IMR-90 (cell line): ENCODE measurements around the gene CCDC177. TPM values are rescaled to one million over a fixed set of nuclear protein-coding genes. Genes with fewer than 3 reads are reported as not detected.
A peak's percentile ranks its signal among the peaks of the same experiment; 100 is the strongest.

ENCODE experiments used
- ATAC-seq: fragments of 200-7000 bp; cut with Tn5 transposase; 2 replicates; pipeline ENCODE4 v1.9.1; 2020; ENCODE audit warnings: low read depth, mild to moderate bottlenecking, moderate library complexity
- BruUV-seq: library from RNA; stranded (reverse); fragments of 400-500 nt; replicated peaks from 2 replicates; lab custom pipeline; 2021; lab: Mats Ljungman, UMichigan
- CTCF ChIA-PET: fragments of 300-600 bp; formaldehyde crosslinking; extraction: SDS; loops from one replicate; lab custom pipeline; 2021; ENCODE audit warnings: antibody characterized with exemption; lab: Yijun Ruan, JAX
- POLR2A ChIA-PET: fragments of 300-600 bp; sonication (Branson Sonifier 250); formaldehyde crosslinking; loops from one replicate; lab custom pipeline; 2022; ENCODE audit warnings: antibody characterized with exemption; ENCODE audit not compliant: unreplicated experiment; lab: Charles Lee
- DNase-seq: peaks from one replicate; pipeline ENCODE4 v3.0.0; 2013
- H2AFZ ChIP-seq: replicated peaks from 2 replicates; pipeline ENCODE3; 2013; ENCODE audit warnings: low read length, mild to moderate bottlenecking; ENCODE audit not compliant: poor library complexity
- H2AK5ac ChIP-seq: 2 replicates; pipeline ENCODE4 v1.6.1; 2013; ENCODE audit warnings: low read depth, low read length, inconsistent platforms
- H2AK9ac ChIP-seq: replicated peaks from 2 replicates; pipeline ENCODE3; 2013; ENCODE audit warnings: mild to moderate bottlenecking, low read depth, low read length, moderate library complexity; ENCODE audit not compliant: poor library complexity
- H2BK120ac ChIP-seq: 2 replicates; pipeline ENCODE4 v1.6.1; 2013; ENCODE audit warnings: low read depth, low read length, inconsistent platforms
- H2BK15ac ChIP-seq: 3 replicates; pipeline ENCODE4 v1.6.1; 2013; ENCODE audit warnings: low read depth, low read length, inconsistent platforms
- H2BK20ac ChIP-seq: 2 replicates; pipeline ENCODE4 v1.6.1; 2013; ENCODE audit warnings: low read depth, mild to moderate bottlenecking, inconsistent platforms, low read length, moderate library complexity
- H2BK5ac ChIP-seq: 2 replicates; pipeline ENCODE4 v1.6.1; 2013; ENCODE audit warnings: mild to moderate bottlenecking, low read depth, low read length, inconsistent platforms; ENCODE audit not compliant: poor library complexity, severe bottlenecking
- H3K14ac ChIP-seq: replicated peaks from 2 replicates; pipeline ENCODE4 v1.6.1; 2013; ENCODE audit warnings: low read depth, low read length, inconsistent platforms
- H3K18ac ChIP-seq: 2 replicates; pipeline ENCODE4 v1.6.1; 2013; ENCODE audit warnings: low read depth, low read length, control low read depth
- H3K23ac ChIP-seq: 2 replicates; pipeline ENCODE4 v1.6.1; 2013; ENCODE audit warnings: low read depth, low read length, inconsistent platforms
- H3K27ac ChIP-seq: 2 replicates; pipeline ENCODE4 v1.5.1; 2013; ENCODE audit warnings: mild to moderate bottlenecking, control low read depth, low read length; ENCODE audit not compliant: insufficient read depth
- H3K27me3 ChIP-seq: 2 replicates; pipeline ENCODE4 v1.6.1; 2013; ENCODE audit warnings: low read length; ENCODE audit not compliant: control insufficient read depth, insufficient read depth
- H3K36me3 ChIP-seq: 2 replicates; pipeline ENCODE4 v1.6.1; 2013; ENCODE audit warnings: low read length, mixed read lengths; ENCODE audit not compliant: control insufficient read depth, insufficient read depth
- H3K4ac ChIP-seq: 2 replicates; pipeline ENCODE4 v1.6.1; 2013; ENCODE audit warnings: low read depth, low read length, inconsistent platforms
- H3K4me1 ChIP-seq: 2 replicates; pipeline ENCODE4 v1.6.1; 2013; ENCODE audit warnings: low read length, mixed read lengths; ENCODE audit not compliant: control insufficient read depth, insufficient read depth
- H3K4me2 ChIP-seq: 2 replicates; pipeline ENCODE4 v1.6.1; 2013; ENCODE audit warnings: low read depth, mild to moderate bottlenecking, control low read depth, low read length, moderate library complexity
- H3K4me3 ChIP-seq: 2 replicates; pipeline ENCODE4 v1.5.1; 2013; ENCODE audit warnings: low read depth, mild to moderate bottlenecking, control low read depth, low read length, moderate library complexity; ENCODE audit not compliant: insufficient read depth
- H3K56ac ChIP-seq: 2 replicates; pipeline ENCODE4 v1.6.1; 2013; ENCODE audit warnings: low read length, inconsistent platforms; ENCODE audit not compliant: insufficient read depth; ENCODE audit errors: extremely low read depth
- H3K79me1 ChIP-seq, 2 experiments: 2 replicates each; pipeline ENCODE4 v1.6.1; 2013; ENCODE audit warnings: low read length in 2 of 2, inconsistent platforms in 1 of 2, low read depth in 1 of 2
- H3K9ac ChIP-seq: 2 replicates; pipeline ENCODE4 v1.6.1; 2013; ENCODE audit warnings: low read depth, low read length, control low read depth
- H3K9me1 ChIP-seq: 2 replicates; pipeline ENCODE4 v1.6.1; 2013; ENCODE audit warnings: low read length, inconsistent platforms; ENCODE audit not compliant: insufficient read depth
- H3K9me3 ChIP-seq: 2 replicates; pipeline ENCODE4 v1.6.1; 2013; ENCODE audit warnings: low read length; ENCODE audit not compliant: control insufficient read depth, insufficient read depth
- H4K20me1 ChIP-seq: 2 replicates; pipeline ENCODE4 v1.6.1; 2013; ENCODE audit warnings: low read length, inconsistent platforms; ENCODE audit not compliant: insufficient read depth
- H4K5ac ChIP-seq: 2 replicates; pipeline ENCODE4 v1.6.1; 2013; ENCODE audit warnings: mild to moderate bottlenecking, low read depth, low read length, control low read depth
- H4K8ac ChIP-seq, 2 experiments: 2 replicates each; pipeline ENCODE4 v1.6.1; 2013; ENCODE audit warnings: low read depth in 2 of 2, low read length in 2 of 2, control low read depth in 1 of 2, inconsistent platforms in 1 of 2
- H4K91ac ChIP-seq: 2 replicates; pipeline ENCODE4 v1.6.1; 2013; ENCODE audit warnings: low read depth, low read length, inconsistent platforms; ENCODE audit not compliant: insufficient read depth
- BHLHE40 ChIP-seq: fragments of 150-350 bp; IDR thresholded peaks from 2 replicates; pipeline ENCODE4 v1.6.1; 2016; ENCODE audit warnings: mild to moderate bottlenecking, low read depth, low read length
- CEBPB ChIP-seq: IDR thresholded peaks from 2 replicates; pipeline ENCODE4 v1.6.1; 2012; ENCODE audit warnings: low read depth, low read length, improper control_type of control experiment
- CHD1 ChIP-seq: IDR thresholded peaks from 2 replicates; pipeline ENCODE4 v1.6.1; 2012; ENCODE audit warnings: low read depth, low read length, improper control_type of control experiment
- CTCF ChIP-seq: conservative IDR thresholded peaks from 2 replicates; pipeline ENCODE4 v1.5.1; 2012; ENCODE audit warnings: mild to moderate bottlenecking, low read depth, low read length, improper control_type of control experiment
- ELK1 ChIP-seq: fragments of 150-350 bp; IDR thresholded peaks from 2 replicates; pipeline ENCODE4 v1.6.1; 2016; ENCODE audit warnings: low read depth, mild to moderate bottlenecking, low read length, moderate library complexity, borderline replicate concordance
- FOS ChIP-seq: fragments of 150-350 bp; IDR thresholded peaks from 2 replicates; pipeline ENCODE4 v1.6.1; 2016; ENCODE audit warnings: low read depth, low read length
- MXI1 ChIP-seq: IDR thresholded peaks from 2 replicates; pipeline ENCODE4 v1.6.1; 2012; ENCODE audit warnings: low read depth, mild to moderate bottlenecking, low read length, moderate library complexity, borderline replicate concordance
- NFE2L2 ChIP-seq: fragments of 150-350 bp; IDR thresholded peaks from 2 replicates; pipeline ENCODE4 v1.6.1; 2016; ENCODE audit warnings: low read depth, mild to moderate bottlenecking, low read length
- POLR2A ChIP-seq: IDR thresholded peaks from 2 replicates; pipeline ENCODE4 v1.6.1; 2012; ENCODE audit warnings: mild to moderate bottlenecking, low read depth, low read length
- RCOR1 ChIP-seq: IDR thresholded peaks from 2 replicates; pipeline ENCODE4 v1.6.1; 2012; ENCODE audit warnings: mild to moderate bottlenecking, low read length, improper control_type of control experiment; ENCODE audit not compliant: insufficient replicate concordance
- RFX5 ChIP-seq: IDR thresholded peaks from 2 replicates; pipeline ENCODE4 v1.8.0; 2012; ENCODE audit warnings: low read depth, mild to moderate bottlenecking, low read length, moderate library complexity
- SMC3 ChIP-seq: fragments of 150-350 bp; IDR thresholded peaks from 2 replicates; pipeline ENCODE4 v1.6.1; 2016; ENCODE audit warnings: low read depth, mild to moderate bottlenecking, antibody characterized with exemption, low read length, moderate library complexity
- WGBS, 2 experiments: methylation state at CpG; one replicate each; pipeline versions ENCODE4 v1.1.5 to v1.1.7; 2013; ENCODE audit warnings: missing lambda C conversion rate in 2 of 2; ENCODE audit not compliant: insufficient read length in 1 of 2; ENCODE audit errors: extremely low coverage in 2 of 2; 5-methylcytosine and 5-hydroxymethylcytosine counted together
- dilution Hi-C: fragments of 300-500 bp; cut with HindIII; formaldehyde crosslinking; loops from one replicate; pipeline ENCODE4 v1.14.3; 2018; ENCODE audit warnings: low sequenced_read_pairs; ENCODE audit not compliant: unreplicated experiment
- in situ Hi-C: fragments of 300-500 bp; cut with MboI; formaldehyde crosslinking; loops from 3 replicates; pipeline ENCODE4 v1.14.3; 2019; ENCODE audit warnings: low sequenced_read_pairs, inconsistent platforms, mixed read lengths
- intact Hi-C: fragments of 100-400 bp; cut with micrococcal nuclease; formaldehyde crosslinking; loops from 2 replicates; pipeline ENCODE4 v1.10.0; 2022
- polyA plus RNA-seq, 3 experiments: library from polyadenylated mRNA; depleted of rRNA; stranded (reverse); fragments of >200 nt; gene quantifications; 2 replicates each; pipeline ENCODE4 v1.2.3, GENCODE V29; 2012; ENCODE audit warnings: low replicate concordance in 1 of 3
- total RNA-seq: library from RNA; depleted of rRNA; stranded (reverse); fragments of >200 nt; gene quantifications from 2 replicates; pipeline ENCODE4 v1.2.3, GENCODE V29; 2012

Gene CCDC177
- total and polyA plus RNA-seq, 2 of the 4 experiments (the other 2 are of a cell fraction) = not detected

GRCh38 chr14:69613312-69614073, 38.8 kb upstream of the CCDC177 start:
- dilution Hi-C loops = no loop called here
- peak overlapping the region; percentile 80 for H3K4me3 ChIP-seq
- no peak overlapping the region for H4K5ac ChIP-seq

More at GRCh38 chr14:69613312-69614073, 38.8 kb upstream of the CCDC177 start:
- Histone ChIP-seq H2BK120ac (no peak overlapping the region), H2AK9ac (no peak overlapping the region), H3K9me1 (peaks cover 22% of the 10 kb centered on the region), H3K4ac (0 out of 2 replicates have a peak overlapping the region, but pooled peaks have one; percentile 27), H2BK15ac (no peak overlapping the region), H4K91ac (peak overlapping the region; percentile 11; the same call in 1 of the 2 replicates), H3K23ac (peak overlapping the region; percentile 98), H3K14ac (peak overlapping the region; percentile 38; the same call in 1 of the 2 replicates), H4K8ac (no peak overlapping the region), H2AK5ac (peak overlapping the region; percentile 37; the same call in 1 of the 2 replicates), H3K56ac (no peak overlapping the region), H3K27me3 (no peaks in the 10 kb centered on the region), H3K4me1 (peaks cover 24% of the 10 kb centered on the region), H3K36me3 (no peaks in the 10 kb centered on the region), H2BK5ac (peak overlapping the region; percentile 81), H3K9me3 (no peaks in the 10 kb centered on the region), H3K4me2 (peak overlapping the region; percentile 89), H4K20me1 (peaks cover 47% of the 10 kb centered on the region), H3K27ac (peak overlapping the region; percentile 19; the same call in 1 of the 2 replicates), H2AFZ (no peak overlapping the region), H3K9ac (peak overlapping the region; percentile 94; the same call in 1 of the 2 replicates), H3K18ac (peak overlapping the region; percentile 26; the same call in 1 of the 2 replicates), H3K79me1 (peaks cover 22 to 70% of the 10 kb centered on the region in 2 experiments), H2BK20ac (no peak overlapping the region)
- in situ Hi-C loops = no loop called here
- POLR2A ChIA-PET = interaction anchor here (1.1 kb wide), 1 partner anchor 106 kb away, joined by 3 read pairs; no protein-coding TSS in a partner anchor
- BruUV-seq = no TSS peak
- DNase-seq (no peak), ATAC-seq (no peak)
- CTCF ChIA-PET = interaction anchor here (0.8 kb wide), 1 partner anchor 106 kb away, joined by 3 read pairs; no protein-coding TSS in a partner anchor
- intact Hi-C loops = loop anchor here (2.0 to 5.0 kb wide), 2 partner anchors 34 to 105 kb away; no protein-coding TSS in a partner anchor
- WGBS, 2 experiments = 80% methylated on average over 1 of the region's 4 CpGs; no CpG with 5 or more reads in 1 of the 2 experiments
- TF ChIP-seq CEBPB = no peak
- TF ChIP-seq SMC3 = no peak
- no peak for TF ChIP-seq MXI1
- TF ChIP-seq BHLHE40 = no peak
- no peak for TF ChIP-seq FOS
- no peak; the same call in 1 of the 2 replicates for TF ChIP-seq POLR2A
- TF ChIP-seq RFX5 = no peak
- no peak for TF ChIP-seq CHD1
- no peak for TF ChIP-seq CTCF
- no peak for TF ChIP-seq ELK1
- no peak for TF ChIP-seq RCOR1
- TF ChIP-seq NFE2L2 = no peak
